Gastroesophageal sphincter (tissue), 4 donors: ENCODE data around the gene PCLAF. TPM values are rescaled to one million over a fixed set of nuclear protein-coding genes. Genes with fewer than 3 reads are reported as not detected.
"Not testable (repeated sequence)": the region's sequence is repeated elsewhere in the genome, so short reads cannot be mapped to it uniquely, and the experiment has no call there.

ENCODE experiments used
- ATAC-seq: fragments of 150-250 bp; one replicate; pipeline ENCODE4 v1.9.1; 2016; ENCODE audit warnings: mild to moderate bottlenecking, moderate library complexity
- H3K27ac ChIP-seq, 4 donors: fragments of 200-600 bp; sonication (generic) in 3 of 4; 1 replicate in 3 of 4; 2 replicates in 1 of 4; pipeline ENCODE4 v1.5.1; 2016 to 2019
- H3K27me3 ChIP-seq: fragments of 200-600 bp; sonication (generic); one replicate; pipeline ENCODE4 v1.5.1; 2019
- H3K36me3 ChIP-seq, 2 donors: fragments of 200-600 bp; sonication (generic); one replicate each; pipeline ENCODE4 v1.5.1; 2019; ENCODE audit warnings: control low read depth in 1 of 2
- H3K4me1 ChIP-seq, 3 donors: fragments of 200-600 bp; sonication (generic); 1 replicate in 2 of 3; 2 replicates in 1 of 3; pipeline ENCODE4 v1.5.1; 2016 to 2019; ENCODE audit warnings: control low read depth in 2 of 3
- H3K4me3 ChIP-seq, 2 donors: fragments of 200-600 bp; sonication (generic); one replicate each; pipeline ENCODE4 v1.5.1; 2019; ENCODE audit warnings: mild to moderate bottlenecking in 1 of 2, moderate library complexity in 1 of 2
- H3K9me3 ChIP-seq, 3 donors: fragments of 200-600 bp; sonication (generic); one replicate each; pipeline ENCODE4 v1.5.1; 2017 to 2019; ENCODE audit warnings: control low read depth in 2 of 3
- CTCF ChIP-seq, 4 experiments: fragments of 200-600 bp in 2 of 4; fragments of 450-650 bp in 2 of 4; sonication (generic) in 1 of 4; IDR thresholded peaks; one replicate each; pipeline ENCODE4 v1.5.1; 2017 to 2019; ENCODE audit warnings: antibody characterized with exemption in 4 of 4, mild to moderate bottlenecking in 2 of 4, moderate library complexity in 2 of 4
- EP300 ChIP-seq: sonication (generic); formaldehyde crosslinking; IDR thresholded peaks from one replicate; pipeline ENCODE4 v1.6.1; 2017; ENCODE audit warnings: antibody characterized with exemption, mild to moderate bottlenecking
- POLR2A ChIP-seq, 2 donors: fragments of 450-650 bp; IDR thresholded peaks; one replicate each; pipeline ENCODE4 v1.6.1; 2017; ENCODE audit warnings: antibody characterized with exemption in 2 of 2, mild to moderate bottlenecking in 2 of 2, moderate library complexity in 1 of 2
- POLR2AphosphoS5 ChIP-seq: sonication (generic); formaldehyde crosslinking; IDR thresholded peaks from one replicate; pipeline ENCODE4 v1.6.1; 2017; ENCODE audit warnings: antibody characterized with exemption
- WGBS, 2 donors: methylation state at CpG; one replicate each; pipeline ENCODE4 v1.1.5; 2018; ENCODE audit warnings: low coverage in 1 of 2; 5-methylcytosine and 5-hydroxymethylcytosine counted together
- total RNA-seq, 4 donors: library from RNA; depleted of rRNA; stranded (reverse); fragments of >200 nt; gene quantifications; one replicate each; pipeline ENCODE4 v1.1.0, GENCODE V29; 2016

The PCLAF gene
- total RNA-seq, 4 donors from 2014 or later: 2.4 TPM; not detected in 3

DNA sequence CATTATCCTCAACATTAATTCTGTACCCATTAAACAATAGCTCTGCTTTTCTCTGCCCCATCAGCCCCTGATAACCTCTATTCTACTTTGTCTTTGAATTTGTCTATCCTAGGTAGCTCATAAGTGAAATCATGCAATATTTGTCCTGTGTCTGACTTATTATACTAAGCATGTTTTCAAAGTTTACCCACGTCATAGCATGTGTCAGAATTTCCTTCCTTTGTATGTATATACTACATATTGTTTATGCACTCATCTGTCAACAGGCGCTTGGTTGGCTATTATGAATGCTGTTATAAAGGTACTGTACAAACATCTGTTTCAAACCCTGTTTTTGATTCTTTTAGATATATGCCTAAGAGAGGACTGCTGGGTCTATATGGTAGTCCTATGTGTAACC lies 43.5 kb downstream of the PCLAF start:
- Histone ChIP-seq H3K4me1 (no peaks in the 10 kb centered on the region), H3K4me3 (no peak overlapping the region), H3K27ac (no peak overlapping the region), H3K36me3 (peaks cover 0 to 16% of the 10 kb centered on the region in 2 donors), H3K9me3 (no peaks in the 10 kb centered on the region), H3K27me3 (no peaks in the 10 kb centered on the region)
- TF ChIP-seq POLR2A (IDR thresholded peaks at IDR 0.05) (no peak), EP300 (no peak), CTCF (IDR thresholded peaks at IDR 0.05) (no peak), POLR2AphosphoS5 (no peak)
- WGBS, 2 donors: 62 to 84% methylated on average over 2 of the region's 2 CpGs
- no peak for ATAC-seq

DNA sequence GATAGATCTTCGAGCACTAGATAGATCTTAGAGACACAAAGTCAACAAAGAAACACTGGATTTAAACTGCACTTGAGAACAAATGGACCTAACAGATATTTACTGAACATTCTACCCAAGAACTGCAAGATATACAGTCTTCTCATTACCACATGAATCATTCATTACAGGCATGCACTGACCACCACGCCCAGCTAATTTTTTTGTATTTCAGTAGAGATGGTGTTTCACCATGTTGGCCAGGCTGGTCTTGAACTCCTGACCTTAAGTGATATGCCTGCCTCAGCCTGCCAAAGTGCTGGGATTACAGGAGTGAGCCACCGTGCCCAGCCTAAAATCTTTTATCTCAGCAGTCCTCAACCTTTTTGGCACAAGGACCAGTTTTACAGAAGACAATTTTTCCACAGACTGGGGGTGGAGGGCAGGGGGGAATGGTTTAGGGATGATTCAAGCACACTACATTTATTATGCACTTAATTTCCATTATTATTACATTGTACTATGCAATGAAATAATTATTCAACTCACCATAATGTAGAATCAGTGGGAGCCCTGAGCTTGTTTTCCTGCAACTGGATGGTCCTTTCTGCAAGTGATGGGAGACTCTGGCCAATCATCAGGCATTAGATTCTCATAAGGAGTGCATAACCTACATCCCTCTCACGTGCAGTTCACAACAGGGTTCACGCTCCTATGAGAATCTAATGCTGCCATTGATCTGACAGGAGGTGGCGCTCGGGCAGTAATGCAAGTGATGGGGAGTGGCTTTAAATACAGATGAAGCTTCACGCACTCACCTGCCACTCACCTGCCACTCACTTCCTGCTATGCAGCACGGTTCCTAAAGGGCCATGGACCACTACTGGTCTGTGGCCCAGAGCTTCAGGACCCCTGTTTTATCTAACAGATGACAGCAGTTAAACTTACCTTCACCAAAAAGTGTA lies 47.0 kb downstream of the PCLAF start:
- WGBS, 2 donors: 62 to 77% methylated on average over 5 to 9 of the region's 9 CpGs
- no peaks in the 10 kb centered on the region for H3K27me3 ChIP-seq
- no peak for ATAC-seq
- H3K36me3 ChIP-seq: peaks cover 0 to 4% of the 10 kb centered on the region in 2 donors
- H3K27ac ChIP-seq: no peak overlapping the region
- no peak for TF ChIP-seq CTCF (IDR thresholded peaks at IDR 0.05)
- no peak for TF ChIP-seq POLR2A (IDR thresholded peaks at IDR 0.05)
- TF ChIP-seq EP300: no peak
- TF ChIP-seq POLR2AphosphoS5: no peak
- H3K4me3 ChIP-seq: no peak overlapping the region
- no peaks in the 10 kb centered on the region for H3K9me3 ChIP-seq
- H3K4me1 ChIP-seq: no peaks in the 10 kb centered on the region

DNA sequence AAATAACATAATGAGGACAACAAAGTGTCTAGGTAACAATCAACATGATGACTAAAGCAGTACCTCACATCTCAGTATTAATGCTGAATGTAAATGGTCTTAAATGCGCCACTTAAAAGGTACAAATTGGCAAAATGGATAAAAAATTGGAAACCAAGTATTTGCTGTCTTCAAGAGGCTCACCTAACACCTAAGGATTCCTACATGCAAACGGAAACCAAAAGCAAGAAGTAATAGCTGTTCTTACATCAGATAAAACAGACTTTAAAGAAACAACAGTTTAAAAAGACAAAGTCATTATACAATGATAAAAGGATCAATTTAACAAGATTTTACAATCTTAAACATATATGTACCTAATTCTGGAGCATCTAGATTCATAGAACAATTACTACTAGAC lies 47.7 kb downstream of the PCLAF start:
- Histone ChIP-seq H3K27me3 (no peaks in the 10 kb centered on the region), H3K4me3 (no peak overlapping the region), H3K9me3 (no peaks in the 10 kb centered on the region), H3K27ac (no peak overlapping the region), H3K36me3 (no peaks in the 10 kb centered on the region), H3K4me1 (no peaks in the 10 kb centered on the region)
- no peak for ATAC-seq
- WGBS, 2 donors: 81 to 95% methylated on average over 2 of the region's 2 CpGs
- TF ChIP-seq EP300 (no peak), POLR2AphosphoS5 (no peak), CTCF (IDR thresholded peaks at IDR 0.05) (no peak), POLR2A (IDR thresholded peaks at IDR 0.05) (no peak)

- H3K27me3 ChIP-seq, H3K4me1 ChIP-seq, H3K36me3 ChIP-seq, H3K27ac ChIP-seq, ATAC-seq, H3K9me3 ChIP-seq, H3K4me3 ChIP-seq: not testable (repeated sequence)
- WGBS, 2 donors: no CpG with 5 or more reads among the region's 3 CpGs
Measured at GRCh38 chr15:64331668-64332067, 49.6 kb downstream of the PCLAF start.

DNA sequence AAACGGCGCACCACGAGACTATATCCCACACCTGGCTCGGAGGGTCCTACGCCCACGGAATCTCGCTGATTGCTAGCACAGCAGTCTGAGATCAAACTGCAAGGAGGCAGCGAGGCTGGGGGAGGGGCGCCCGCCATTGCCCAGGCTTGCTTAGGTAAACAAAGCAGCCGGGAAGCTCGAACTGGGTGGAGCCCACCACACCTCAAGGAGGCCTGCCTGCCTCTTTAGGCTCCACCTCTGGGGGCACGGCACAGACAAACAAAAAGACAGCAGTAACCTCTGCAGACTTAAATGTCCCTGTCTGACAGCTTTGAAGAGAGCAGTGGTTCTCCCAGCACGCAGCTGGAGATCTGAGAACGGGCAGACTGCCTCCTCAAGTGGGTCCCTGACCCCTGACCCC lies 54.3 kb downstream of the PCLAF start:
- not testable (repeated sequence) for H3K9me3 ChIP-seq, H3K27ac ChIP-seq, H3K27me3 ChIP-seq, H3K4me3 ChIP-seq, ATAC-seq, H3K36me3 ChIP-seq, H3K4me1 ChIP-seq
- WGBS, 2 donors: no CpG with 5 or more reads among the region's 15 CpGs

- H3K36me3 ChIP-seq, ATAC-seq, H3K27me3 ChIP-seq, H3K4me1 ChIP-seq, H3K27ac ChIP-seq, H3K4me3 ChIP-seq, H3K9me3 ChIP-seq: not testable (repeated sequence)
- 87 to 100% methylated on average over 2 of the region's 20 CpGs for WGBS, 2 donors
Measured at GRCh38 chr15:64326458-64326857, 54.8 kb downstream of the PCLAF start.
